Measurements from ENCODE around the gene SLN. TPM values are rescaled to one million over a fixed set of nuclear protein-coding genes. Genes with fewer than 3 reads are reported as not detected.

The SLN gene
- total and polyA plus RNA-seq, 4 donors, result 0.50 to 2.3 (median 0.94) TPM

- Histone ChIP-seq H3K36me3 (ENCODE audit: control insufficient read depth, insufficient read depth, low read length) (no peaks in the 10 kb centered on the region), H3K4me1 (ENCODE audit: control insufficient read depth, insufficient read depth, low read length) (no peaks in the 10 kb centered on the region), H3K27me3 (ENCODE audit: control insufficient read depth, insufficient read depth, low read length) (no peaks in the 10 kb centered on the region), H3K9me3 (ENCODE audit: control insufficient read depth, insufficient read depth, low read length) (no peaks in the 10 kb centered on the region), H3K27ac (ENCODE audit: low read depth, low read length) (no peak overlapping the region), H3K4me3 (ENCODE audit: low read depth, low read length) (no peak overlapping the region)
- DNase-seq (ENCODE audit: low read depth in 4 of 6, low spot score in 6 of 6), result peak in 1 of 6 donors; percentile 57
- WGBS (ENCODE audit: insufficient coverage), result no CpG with 5 or more reads among the region's 3 CpGs
Measured at GRCh38 chr11:107691000-107691750, 20.7 kb downstream of the SLN start.

- peak in 5 of 6 donors; percentile 58 to 94 (median 75) for DNase-seq (ENCODE audit: low read depth in 4 of 6, low spot score in 6 of 6)
- H3K27me3 ChIP-seq (ENCODE audit: control insufficient read depth, insufficient read depth, low read length), result no peaks in the 10 kb centered on the region
- 64% methylated on average over 4 of the region's 11 CpGs for WGBS (ENCODE audit: insufficient coverage)
- H3K36me3 ChIP-seq (ENCODE audit: control insufficient read depth, insufficient read depth, low read length), result no peaks in the 10 kb centered on the region
- no peak overlapping the region for H3K4me3 ChIP-seq (ENCODE audit: low read depth, low read length)
- H3K9me3 ChIP-seq (ENCODE audit: control insufficient read depth, insufficient read depth, low read length), result no peaks in the 10 kb centered on the region
- no peaks in the 10 kb centered on the region for H3K4me1 ChIP-seq (ENCODE audit: control insufficient read depth, insufficient read depth, low read length)
- no peak overlapping the region for H3K27ac ChIP-seq (ENCODE audit: low read depth, low read length)
Measured at GRCh38 chr11:107689317-107690202, 22.3 kb downstream of the SLN start.

- Histone ChIP-seq H3K4me1 (ENCODE audit: control insufficient read depth, insufficient read depth, low read length) (no peaks in the 10 kb centered on the region), H3K36me3 (ENCODE audit: control insufficient read depth, insufficient read depth, low read length) (no peaks in the 10 kb centered on the region), H3K4me3 (ENCODE audit: low read depth, low read length) (no peak overlapping the region), H3K27ac (ENCODE audit: low read depth, low read length) (no peak overlapping the region), H3K27me3 (ENCODE audit: control insufficient read depth, insufficient read depth, low read length) (no peaks in the 10 kb centered on the region), H3K9me3 (ENCODE audit: control insufficient read depth, insufficient read depth, low read length) (no peaks in the 10 kb centered on the region)
- no peak for DNase-seq (ENCODE audit: low read depth in 4 of 6, low spot score in 6 of 6)
- 75% methylated on average over 5 of the region's 6 CpGs for WGBS (ENCODE audit: insufficient coverage)
Measured at GRCh38 chr11:107688322-107688918, 23.4 kb downstream of the SLN start.

- no peak for DNase-seq (ENCODE audit: low read depth in 4 of 6, low spot score in 6 of 6)
- WGBS (ENCODE audit: insufficient coverage), result 100% methylated on average over 1 of the region's 2 CpGs
- no peak overlapping the region for H3K27ac ChIP-seq (ENCODE audit: low read depth, low read length)
- H3K36me3 ChIP-seq (ENCODE audit: control insufficient read depth, insufficient read depth, low read length), result no peaks in the 10 kb centered on the region
- no peaks in the 10 kb centered on the region for H3K9me3 ChIP-seq (ENCODE audit: control insufficient read depth, insufficient read depth, low read length)
- H3K4me1 ChIP-seq (ENCODE audit: control insufficient read depth, insufficient read depth, low read length), result no peaks in the 10 kb centered on the region
- no peaks in the 10 kb centered on the region for H3K27me3 ChIP-seq (ENCODE audit: control insufficient read depth, insufficient read depth, low read length)
- no peak overlapping the region for H3K4me3 ChIP-seq (ENCODE audit: low read depth, low read length)
Measured at GRCh38 chr11:107683807-107684206, 28.0 kb downstream of the SLN start.

GRCh38 chr11:107683061-107683460 lies 28.8 kb downstream of the SLN start:
- H3K4me3 ChIP-seq (ENCODE audit: low read depth, low read length), result no peak overlapping the region
- no CpG with 5 or more reads among the region's 2 CpGs for WGBS (ENCODE audit: insufficient coverage)
- H3K27me3 ChIP-seq (ENCODE audit: control insufficient read depth, insufficient read depth, low read length), result no peaks in the 10 kb centered on the region
- DNase-seq (ENCODE audit: low read depth in 4 of 6, low spot score in 6 of 6), result no peak
- H3K36me3 ChIP-seq (ENCODE audit: control insufficient read depth, insufficient read depth, low read length), result no peaks in the 10 kb centered on the region
- H3K4me1 ChIP-seq (ENCODE audit: control insufficient read depth, insufficient read depth, low read length), result peaks cover 3% of the 10 kb centered on the region
- no peak overlapping the region for H3K27ac ChIP-seq (ENCODE audit: low read depth, low read length)
- no peaks in the 10 kb centered on the region for H3K9me3 ChIP-seq (ENCODE audit: control insufficient read depth, insufficient read depth, low read length)

- Histone ChIP-seq H3K27me3 (ENCODE audit: control insufficient read depth, insufficient read depth, low read length) (no peaks in the 10 kb centered on the region), H3K27ac (ENCODE audit: low read depth, low read length) (no peak overlapping the region), H3K4me3 (ENCODE audit: low read depth, low read length) (no peak overlapping the region), H3K9me3 (ENCODE audit: control insufficient read depth, insufficient read depth, low read length) (no peaks in the 10 kb centered on the region), H3K4me1 (ENCODE audit: control insufficient read depth, insufficient read depth, low read length) (peaks cover 3% of the 10 kb centered on the region), H3K36me3 (ENCODE audit: control insufficient read depth, insufficient read depth, low read length) (no peaks in the 10 kb centered on the region)
- no peak for DNase-seq (ENCODE audit: low read depth in 4 of 6, low spot score in 6 of 6)
- 100% methylated on average over 1 of the region's 5 CpGs for WGBS (ENCODE audit: insufficient coverage)
Measured at GRCh38 chr11:107682572-107682971, 29.3 kb downstream of the SLN start.

GRCh38 chr11:107682171-107682570 lies 29.7 kb downstream of the SLN start:
- DNase-seq (ENCODE audit: low read depth in 4 of 6, low spot score in 6 of 6), result no peak
- H3K4me1 ChIP-seq (ENCODE audit: control insufficient read depth, insufficient read depth, low read length), result peaks cover 3% of the 10 kb centered on the region
- no peaks in the 10 kb centered on the region for H3K9me3 ChIP-seq (ENCODE audit: control insufficient read depth, insufficient read depth, low read length)
- no peaks in the 10 kb centered on the region for H3K27me3 ChIP-seq (ENCODE audit: control insufficient read depth, insufficient read depth, low read length)
- H3K36me3 ChIP-seq (ENCODE audit: control insufficient read depth, insufficient read depth, low read length), result no peaks in the 10 kb centered on the region
- no peak overlapping the region for H3K27ac ChIP-seq (ENCODE audit: low read depth, low read length)
- WGBS (ENCODE audit: insufficient coverage), result 92% methylated on average over 4 of the region's 4 CpGs
- no peak overlapping the region for H3K4me3 ChIP-seq (ENCODE audit: low read depth, low read length)

- no peaks in the 10 kb centered on the region for H3K27me3 ChIP-seq (ENCODE audit: control insufficient read depth, insufficient read depth, low read length)
- no peak overlapping the region for H3K27ac ChIP-seq (ENCODE audit: low read depth, low read length)
- H3K36me3 ChIP-seq (ENCODE audit: control insufficient read depth, insufficient read depth, low read length), result no peaks in the 10 kb centered on the region
- DNase-seq (ENCODE audit: low read depth in 4 of 6, low spot score in 6 of 6), result no peak
- H3K9me3 ChIP-seq (ENCODE audit: control insufficient read depth, insufficient read depth, low read length), result no peaks in the 10 kb centered on the region
- peaks cover 3% of the 10 kb centered on the region for H3K4me1 ChIP-seq (ENCODE audit: control insufficient read depth, insufficient read depth, low read length)
- no peak overlapping the region for H3K4me3 ChIP-seq (ENCODE audit: low read depth, low read length)
- WGBS (ENCODE audit: insufficient coverage), result 100% methylated on average over 2 of the region's 4 CpGs
Measured at GRCh38 chr11:107679255-107680024, 32.4 kb downstream of the SLN start.

GRCh38 chr11:107678632-107678971 lies 33.3 kb downstream of the SLN start:
- no peak overlapping the region for H3K4me3 ChIP-seq (ENCODE audit: low read depth, low read length)
- DNase-seq (ENCODE audit: low read depth in 4 of 6, low spot score in 6 of 6), result peak in 1 of 6 donors; percentile 54
- H3K27me3 ChIP-seq (ENCODE audit: control insufficient read depth, insufficient read depth, low read length), result no peaks in the 10 kb centered on the region

More at GRCh38 chr11:107678632-107678971, 33.3 kb downstream of the SLN start:
- no peak overlapping the region for H3K27ac ChIP-seq (ENCODE audit: low read depth, low read length)
- H3K4me1 ChIP-seq (ENCODE audit: control insufficient read depth, insufficient read depth, low read length), result peaks cover 3% of the 10 kb centered on the region
- no peaks in the 10 kb centered on the region for H3K9me3 ChIP-seq (ENCODE audit: control insufficient read depth, insufficient read depth, low read length)
- WGBS (ENCODE audit: insufficient coverage), result 58% methylated on average over 3 of the region's 6 CpGs
- no peaks in the 10 kb centered on the region for H3K36me3 ChIP-seq (ENCODE audit: control insufficient read depth, insufficient read depth, low read length)
